ENCODE measurements around the gene RNF123. TPM values are rescaled to one million over a fixed set of nuclear protein-coding genes. Genes with fewer than 3 reads are reported as not detected.

Gene RNF123
- total RNA-seq, 1 donor from 2014 or later: 42.1 TPM

GRCh38 chr3:49717959-49718857 lies 28.9 kb downstream of the RNF123 start:
- peak; percentile 83 for DNase-seq (ENCODE audit: low spot score)

DNA sequence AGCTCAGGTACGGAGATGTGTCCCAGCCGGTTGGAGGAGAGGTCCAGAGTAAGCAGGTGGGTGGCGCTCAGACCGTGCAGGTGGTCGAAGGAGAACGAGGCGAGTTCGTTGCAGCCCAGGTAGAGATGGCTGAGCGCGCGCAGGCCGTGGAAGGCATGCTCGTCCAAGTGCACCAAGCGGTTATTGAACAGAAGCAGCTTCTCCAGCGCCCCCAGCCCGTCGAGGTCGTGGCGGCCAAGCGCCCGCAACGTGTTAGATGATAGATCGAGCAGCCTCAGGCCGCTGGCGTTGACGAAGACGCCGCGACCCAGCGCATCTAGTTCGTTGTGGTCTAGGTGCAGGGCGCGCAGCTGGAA lies 29.5 kb downstream of the RNF123 start:
- DNase-seq (ENCODE audit: low spot score): no peak

DNA sequence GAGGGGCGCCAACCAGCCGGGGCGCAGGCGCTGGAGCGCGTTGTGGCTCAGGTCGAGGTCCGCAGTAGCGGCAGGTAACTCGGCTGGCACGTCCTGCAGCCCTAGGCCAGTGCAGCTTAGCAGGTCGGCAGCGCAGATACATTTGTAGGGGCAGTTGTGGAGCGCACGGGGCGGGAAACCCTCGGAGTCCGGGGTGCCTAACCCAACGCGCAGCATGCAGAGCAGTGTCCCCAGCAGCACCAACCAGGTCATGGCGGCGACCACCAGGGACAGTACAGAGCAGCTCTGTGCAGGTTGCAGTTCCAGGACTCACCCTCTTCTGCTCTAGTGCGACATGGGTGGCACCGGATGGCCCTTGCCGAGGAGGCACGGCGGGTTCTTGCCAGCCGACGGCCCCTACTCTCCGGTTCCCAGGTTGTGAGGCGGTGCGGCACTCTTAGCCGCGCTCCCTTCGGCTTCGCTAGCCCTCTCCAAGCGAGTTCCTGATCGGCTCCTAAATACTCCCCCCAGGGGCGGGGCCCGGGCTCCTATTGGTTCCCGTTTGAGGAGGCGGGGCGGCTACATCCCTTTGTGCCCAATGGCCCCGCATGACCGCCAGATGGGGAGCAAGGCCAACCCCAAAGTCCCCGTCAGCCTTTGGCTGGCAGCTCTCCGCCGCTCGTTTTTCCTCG lies 30.0 kb downstream of the RNF123 start, which contains the start of gene AMIGO3:
Gene AMIGO3, minus strand, starts transcription at position 471 of the 671 bp plus-strand sequence. Its CDS starts 219 bp downstream, at position 252.
- peak; percentile 97 for DNase-seq (ENCODE audit: low spot score)

DNA sequence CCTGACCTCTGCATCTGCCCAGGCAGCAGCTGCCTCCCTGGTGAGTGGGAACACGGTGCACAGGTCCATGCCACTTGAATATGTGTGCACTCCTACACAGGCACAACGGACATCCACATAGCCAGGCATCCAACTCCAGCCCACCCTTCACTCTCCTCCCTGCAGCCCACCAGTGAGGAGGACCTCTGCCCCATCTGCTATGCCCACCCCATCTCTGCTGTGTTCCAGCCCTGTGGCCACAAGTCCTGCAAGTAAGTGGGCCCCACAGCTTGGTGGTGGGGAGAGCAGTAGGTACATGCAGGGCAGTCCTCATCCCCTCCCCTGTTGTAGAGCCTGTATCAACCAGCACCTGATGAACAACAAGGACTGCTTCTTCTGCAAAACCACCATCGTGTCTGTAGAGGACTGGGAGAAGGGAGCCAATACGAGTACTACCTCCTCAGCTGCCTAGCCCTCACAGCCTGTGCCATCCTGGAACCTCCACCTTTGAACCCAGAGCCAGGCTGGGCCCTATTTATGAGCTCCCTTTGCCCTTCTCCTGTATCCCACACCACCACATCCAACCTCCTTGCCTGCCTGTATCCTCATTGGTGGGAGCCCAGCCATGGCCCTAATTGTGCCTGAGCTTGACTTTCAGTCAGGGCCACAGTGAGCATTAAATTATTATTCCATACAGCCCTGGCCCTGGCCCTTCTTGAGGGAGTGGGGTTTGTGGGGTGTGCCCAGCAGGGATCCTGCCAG lies 31.7 kb downstream of the RNF123 start:
- DNase-seq (ENCODE audit: low spot score): peak; percentile 45

- peak; percentile 83 for DNase-seq (ENCODE audit: low spot score)
Measured at GRCh38 chr3:49721596-49721895, 32.2 kb downstream of the RNF123 start.

GRCh38 chr3:49721896-49722781 lies 32.8 kb downstream of the RNF123 start:
- peak; percentile 82 for DNase-seq (ENCODE audit: low spot score)

GRCh38 chr3:49722896-49723295 lies 33.5 kb downstream of the RNF123 start:
- no peak for DNase-seq (ENCODE audit: low spot score)

GRCh38 chr3:49723296-49723627 lies 33.9 kb downstream of the RNF123 start:
- peak; percentile 91 for DNase-seq (ENCODE audit: low spot score)

DNA sequence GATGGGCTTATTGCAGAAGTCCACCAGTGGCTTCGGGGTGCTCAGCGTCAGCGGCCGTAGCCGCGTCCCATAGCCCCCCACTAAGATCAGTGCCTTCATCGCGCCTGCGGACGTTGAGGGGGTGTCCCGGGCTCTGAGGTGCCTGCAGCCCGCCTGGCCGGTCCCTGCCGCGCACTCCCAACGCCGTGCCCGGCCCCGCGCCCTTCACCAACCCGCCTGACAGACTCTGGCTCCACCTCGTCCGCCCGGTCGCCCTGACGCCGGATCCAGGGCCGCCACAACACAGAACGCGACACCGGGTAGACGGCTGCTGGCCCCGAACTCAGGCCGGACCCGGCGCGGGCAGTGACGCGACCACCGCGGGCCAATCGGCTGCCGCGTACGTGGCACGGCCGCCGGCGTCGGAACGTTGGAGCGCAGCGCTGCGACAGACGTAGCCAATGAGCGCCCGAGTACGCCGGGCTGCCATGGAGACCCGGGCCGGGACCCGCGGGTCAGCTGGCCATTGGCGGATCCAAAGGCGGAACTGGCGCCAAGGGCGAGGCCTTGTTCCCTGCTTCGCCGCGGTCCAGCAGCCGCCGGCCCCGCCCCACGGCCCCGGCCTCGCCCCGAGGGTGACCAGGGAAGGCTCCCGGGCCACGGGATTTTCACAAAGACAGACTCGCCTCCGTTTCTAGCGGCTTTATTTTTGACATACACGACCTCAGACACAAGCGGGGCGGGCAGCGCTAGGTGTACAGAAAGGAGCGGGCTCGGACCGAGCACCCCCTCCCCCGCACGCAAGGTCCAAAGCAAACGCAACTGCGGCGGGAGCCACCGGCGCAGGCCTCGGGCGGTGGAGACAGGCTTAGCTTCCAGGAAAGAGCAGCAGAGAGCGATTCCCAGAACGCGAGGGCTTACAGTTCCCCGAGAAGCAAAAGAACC lies 34.5 kb downstream of the RNF123 start, which contains the start of gene GMPPB:
Gene GMPPB, minus strand, starts transcription at position 324 of the 924 bp plus-strand sequence. Its CDS starts 225 bp downstream, at position 99.
- DNase-seq (ENCODE audit: low spot score): peak; percentile 99

- DNase-seq (ENCODE audit: low spot score): no peak
Measured at GRCh38 chr3:49724586-49724985, 35.2 kb downstream of the RNF123 start.

DNA sequence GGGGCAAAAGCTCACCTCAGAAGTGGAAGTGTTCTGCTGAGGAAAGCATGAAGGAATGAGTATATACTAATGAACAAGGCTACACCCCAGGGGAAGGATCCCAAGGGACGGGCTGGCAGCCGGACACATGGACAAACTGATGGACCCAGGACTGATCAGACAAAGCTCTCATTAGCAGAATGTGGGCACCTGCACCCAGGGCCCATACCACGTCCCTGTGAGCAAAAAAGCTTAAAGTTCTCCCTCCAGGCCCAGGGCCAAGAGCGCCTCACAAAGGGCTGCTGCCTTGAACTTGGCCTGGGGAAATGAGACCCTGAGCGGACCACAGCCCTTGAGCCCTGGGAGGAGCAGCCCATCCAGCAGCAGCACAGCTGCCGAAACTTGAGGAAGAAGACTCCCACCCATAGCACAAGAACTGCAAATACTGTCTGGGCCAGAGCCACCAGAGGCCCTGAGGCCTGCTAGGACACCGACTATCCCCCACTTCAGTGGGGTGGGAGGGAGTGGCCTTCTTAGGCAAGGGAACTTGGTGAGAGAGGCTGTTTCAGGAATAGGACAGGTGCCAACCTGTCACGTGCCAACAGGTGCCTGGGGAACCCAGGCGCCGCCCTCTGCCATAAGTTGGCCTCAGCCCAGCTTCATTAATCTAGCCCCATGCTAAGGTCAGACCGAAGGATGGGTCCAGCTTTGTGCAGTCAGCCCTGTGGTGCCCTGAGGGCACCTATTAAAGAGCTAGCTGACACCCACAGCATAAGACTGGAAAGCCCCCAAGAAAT lies 36.7 kb downstream of the RNF123 start:
- no peak for DNase-seq (ENCODE audit: low spot score)

DNA sequence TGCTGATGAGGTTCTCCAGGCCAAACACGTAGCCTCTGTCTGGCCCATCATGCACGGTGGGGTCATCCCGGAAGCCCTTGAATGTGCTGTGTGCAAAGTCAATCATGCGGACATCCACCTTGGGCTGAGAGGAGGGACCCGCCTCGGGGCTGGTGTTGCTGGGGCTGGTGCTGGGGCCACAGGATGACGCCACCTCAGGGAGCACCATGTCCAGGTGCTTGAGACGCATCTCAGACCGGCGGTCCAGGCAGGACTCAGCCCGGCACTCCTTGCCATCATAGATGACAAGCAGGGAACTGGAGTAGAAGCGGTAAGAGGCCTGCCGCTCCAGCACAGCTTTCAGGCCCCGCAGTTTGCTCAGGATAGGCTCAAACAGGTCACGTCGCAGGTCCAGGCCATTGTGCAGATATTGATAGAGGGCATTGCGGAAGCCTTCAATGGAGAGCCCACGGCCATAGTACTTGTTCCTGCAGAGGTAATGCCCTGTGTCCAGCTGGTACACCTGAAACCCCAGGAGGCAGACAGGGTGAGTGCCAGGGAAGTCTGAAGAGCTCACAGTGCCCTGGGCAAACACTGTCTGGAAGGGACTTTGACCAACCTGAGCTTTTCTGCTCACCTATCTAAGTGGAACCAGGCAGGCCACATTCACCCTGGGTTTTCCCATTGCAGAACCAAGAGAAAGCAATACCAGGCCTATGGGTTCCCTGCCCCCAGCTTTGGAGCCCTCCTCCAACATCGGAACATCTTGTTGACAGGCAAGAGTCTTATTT lies 38.0 kb downstream of the RNF123 start:
- no peak for DNase-seq (ENCODE audit: low spot score)

DNA sequence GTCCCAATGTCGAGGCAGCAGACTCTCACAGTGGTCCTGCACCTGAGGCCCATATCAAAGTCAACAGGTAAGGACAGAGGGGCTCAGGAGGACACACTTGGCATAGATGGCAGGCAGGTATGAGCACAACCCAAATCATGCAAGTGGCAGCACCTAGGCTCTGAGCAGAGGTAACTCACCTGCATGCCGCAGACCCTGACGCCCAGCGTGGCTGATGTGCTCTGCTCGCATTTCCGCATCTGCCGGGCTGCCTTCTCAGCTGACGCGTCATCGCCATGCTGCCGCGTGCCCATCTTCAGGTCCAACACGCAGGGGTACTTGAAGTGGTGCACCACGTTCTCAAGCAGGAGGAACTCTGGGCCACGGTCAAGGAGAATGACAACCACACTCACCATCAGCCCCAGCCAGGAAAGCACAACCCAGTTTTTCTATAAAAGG lies 38.6 kb downstream of the RNF123 start:
- DNase-seq (ENCODE audit: low spot score): no peak

- no peak for DNase-seq (ENCODE audit: low spot score)
Measured at GRCh38 chr3:49729966-49730609, 40.7 kb downstream of the RNF123 start.

GRCh38 chr3:49732597-49732996 lies 43.2 kb downstream of the RNF123 start:
- no peak for DNase-seq (ENCODE audit: low spot score)

GRCh38 chr3:49733551-49733950 lies 44.2 kb downstream of the RNF123 start:
- DNase-seq (ENCODE audit: low spot score): no peak

GRCh38 chr3:49734752-49735151 lies 45.4 kb downstream of the RNF123 start:
- no peak for DNase-seq (ENCODE audit: low spot score)
